Measurements from ENCODE around the gene FREY1.
A peak's percentile ranks its signal among the peaks of the same experiment; 100 is the strongest.

Gene FREY1

GRCh38 chr11:45885921-45886721 lies 20.9 kb downstream of the FREY1 start:
- TF ChIP-seq REST (IDR thresholded peaks at IDR 0.05; ENCODE audit: insufficient read depth in 1 of 2, low read depth in 2 of 2, low read length in 2 of 2) (0 out of 4 replicates have a peak, but pooled peaks of 1 of the 2 experiments have one; percentile 7), SIN3A (IDR thresholded peaks at IDR 0.05; ENCODE audit: borderline replicate concordance, insufficient read depth, low read length) (no peak)

- no peak for TF ChIP-seq POLR2AphosphoS5 (IDR thresholded peaks at IDR 0.05; ENCODE audit: low read depth, low read length)
- TF ChIP-seq REST (IDR thresholded peaks at IDR 0.05; ENCODE audit: insufficient read depth in 1 of 2, low read depth in 2 of 2, low read length in 2 of 2): peak; percentile 88 to 93
- TF ChIP-seq SIN3A (IDR thresholded peaks at IDR 0.05; ENCODE audit: borderline replicate concordance, insufficient read depth, low read length): peak; percentile 27; the same call in 1 of the 2 replicates
- TF ChIP-seq FOXP2 (optimal IDR thresholded peaks at IDR 0.05; ENCODE audit: borderline replicate concordance, extremely low read depth, extremely low read length, insufficient read depth): no peak
Observed at GRCh38 chr11:45885274-45885920, 21.7 kb downstream of the FREY1 start, which contains the start of gene MAPK8IP1. Gene MAPK8IP1, plus strand, starts transcription at chr11:45885651. Its CDS starts 170 bp downstream, at chr11:45885821.

- no peak for TF ChIP-seq SIN3A (IDR thresholded peaks at IDR 0.05; ENCODE audit: borderline replicate concordance, insufficient read depth, low read length)
- no peak for TF ChIP-seq POLR2AphosphoS5 (IDR thresholded peaks at IDR 0.05; ENCODE audit: low read depth, low read length)
- no peak for TF ChIP-seq TAF1 (IDR thresholded peaks at IDR 0.05; ENCODE audit: borderline replicate concordance, insufficient read depth, low read length)
- no peak for TF ChIP-seq REST (IDR thresholded peaks at IDR 0.05; ENCODE audit: insufficient read depth in 1 of 2, low read depth in 2 of 2, low read length in 2 of 2)
- TF ChIP-seq FOXP2 (optimal IDR thresholded peaks at IDR 0.05; ENCODE audit: borderline replicate concordance, extremely low read depth, extremely low read length, insufficient read depth): no peak
Observed at GRCh38 chr11:45884596-45885185, 22.4 kb downstream of the FREY1 start.

- TF ChIP-seq SIN3A (IDR thresholded peaks at IDR 0.05; ENCODE audit: borderline replicate concordance, insufficient read depth, low read length): no peak
- TF ChIP-seq TAF1 (IDR thresholded peaks at IDR 0.05; ENCODE audit: borderline replicate concordance, insufficient read depth, low read length): no peak
- TF ChIP-seq FOXP2 (optimal IDR thresholded peaks at IDR 0.05; ENCODE audit: borderline replicate concordance, extremely low read depth, extremely low read length, insufficient read depth): no peak
- no peak for TF ChIP-seq REST (IDR thresholded peaks at IDR 0.05; ENCODE audit: insufficient read depth in 1 of 2, low read depth in 2 of 2, low read length in 2 of 2)
- TF ChIP-seq POLR2AphosphoS5 (IDR thresholded peaks at IDR 0.05; ENCODE audit: low read depth, low read length): no peak
Observed at GRCh38 chr11:45881708-45882368, 25.2 kb downstream of the FREY1 start.
